BJ (cell line): ENCODE measurements around the gene ADCY10. TPM values are rescaled to one million over a fixed set of nuclear protein-coding genes. Genes with fewer than 3 reads are reported as not detected.

ENCODE experiments used
- CTCF ChIA-PET: fragments of 350-600 bp; formaldehyde crosslinking; extraction: SDS; loops from one replicate; lab custom pipeline; 2021; ENCODE audit warnings: antibody characterized with exemption, inconsistent platforms; lab: Yijun Ruan, JAX
- POLR2A ChIA-PET: fragments of 300-600 bp; sonication (Branson Sonifier 250); formaldehyde crosslinking; extraction: SDS; loops from one replicate; lab custom pipeline; 2021; ENCODE audit warnings: antibody characterized with exemption; lab: Charles Lee
- DNase-seq: peaks from one replicate; pipeline ENCODE4 v3.0.0-alpha.2; 2011; ENCODE audit warnings: low read depth
- H3K27me3 ChIP-seq: 2 replicates; pipeline ENCODE4 v1.6.0; 2011; ENCODE audit warnings: low read length; ENCODE audit not compliant: control insufficient read depth, insufficient read depth
- H3K36me3 ChIP-seq: 2 replicates; pipeline ENCODE4 v1.5.1; 2011; ENCODE audit warnings: low read length; ENCODE audit not compliant: control insufficient read depth, insufficient read depth
- H3K4me3 ChIP-seq: 2 replicates; pipeline ENCODE4 v1.5.1; 2011; ENCODE audit warnings: low read depth, mild to moderate bottlenecking, control low read depth, low read length
- CTCF ChIP-seq: IDR thresholded peaks from 2 replicates; pipeline ENCODE4 v1.5.1; 2011; ENCODE audit warnings: low read depth, mild to moderate bottlenecking, control low read depth, inconsistent platforms, low read length, moderate library complexity; ENCODE audit not compliant: insufficient read depth
- polyA plus RNA-seq: library from polyadenylated mRNA; depleted of rRNA; stranded (reverse); fragments of >200 nt; gene quantifications from 2 replicates; pipeline ENCODE4 v1.2.3, GENCODE V29; 2011

ADCY10 gene
- polyA plus RNA-seq, 1 experiment, result 0.05 TPM

GRCh38 chr1:167824163-167824794, 89.7 kb downstream of the ADCY10 start:
- ChIA-PET CTCF (interaction anchor here (0.9 to 1.5 kb wide), 2 partner anchors 11 to 15 kb away, joined by 4 read pairs; no protein-coding TSS in a partner anchor), POLR2A (no interaction called here)
- Histone ChIP-seq H3K4me3 (no peak overlapping the region), H3K27me3 (no peaks in the 10 kb centered on the region), H3K36me3 (no peaks in the 10 kb centered on the region)
- no peak for DNase-seq
- TF ChIP-seq CTCF, result no peak

- TF ChIP-seq CTCF, result no peak
- no peak overlapping the region for H3K4me3 ChIP-seq
- no peaks in the 10 kb centered on the region for H3K36me3 ChIP-seq
- CTCF ChIA-PET, result interaction anchor here (0.7 to 1.2 kb wide), 3 partner anchors 32 to 160 kb away, joined by 3 to 5 read pairs (median 3); no protein-coding TSS in a partner anchor
- DNase-seq, result no peak
- POLR2A ChIA-PET, result interaction anchor here (0.6 kb wide), 1 partner anchor 108 kb away, joined by 3 read pairs; no protein-coding TSS in a partner anchor
- H3K27me3 ChIP-seq, result no peaks in the 10 kb centered on the region
These were observed 91.8 kb downstream of the ADCY10 start for GRCh38 chr1:167821969-167822685.

- DNase-seq, result no peak
- no peaks in the 10 kb centered on the region for H3K27me3 ChIP-seq
- TF ChIP-seq CTCF, result no peak
- H3K4me3 ChIP-seq, result no peak overlapping the region
- H3K36me3 ChIP-seq, result no peaks in the 10 kb centered on the region
- POLR2A ChIA-PET, result no interaction called here
- CTCF ChIA-PET, result no interaction called here
These were observed 92.6 kb downstream of the ADCY10 start for GRCh38 chr1:167821356-167821685.

GRCh38 chr1:167820684-167821355, 93.1 kb downstream of the ADCY10 start:
- Histone ChIP-seq H3K27me3 (no peaks in the 10 kb centered on the region), H3K36me3 (no peaks in the 10 kb centered on the region), H3K4me3 (no peak overlapping the region)
- DNase-seq, result no peak
- ChIA-PET POLR2A (no interaction called here), CTCF (interaction anchor here (1.1 kb wide), 1 partner anchor 98 kb away, joined by 3 read pairs; no protein-coding TSS in a partner anchor)
- no peak for TF ChIP-seq CTCF
